NCI-H128 (cell line): ENCODE data around the gene PLPPR4.
"Not testable (repeated sequence)": the region's sequence is repeated elsewhere in the genome, so short reads cannot be mapped to it uniquely, and the experiment has no call there.

Experiments used
- DNase-seq: peaks from one replicate; lab custom pipeline; 2025; ENCODE audit not compliant: unreplicated experiment; lab: John Stamatoyannopoulos, UW

Gene PLPPR4

DNA sequence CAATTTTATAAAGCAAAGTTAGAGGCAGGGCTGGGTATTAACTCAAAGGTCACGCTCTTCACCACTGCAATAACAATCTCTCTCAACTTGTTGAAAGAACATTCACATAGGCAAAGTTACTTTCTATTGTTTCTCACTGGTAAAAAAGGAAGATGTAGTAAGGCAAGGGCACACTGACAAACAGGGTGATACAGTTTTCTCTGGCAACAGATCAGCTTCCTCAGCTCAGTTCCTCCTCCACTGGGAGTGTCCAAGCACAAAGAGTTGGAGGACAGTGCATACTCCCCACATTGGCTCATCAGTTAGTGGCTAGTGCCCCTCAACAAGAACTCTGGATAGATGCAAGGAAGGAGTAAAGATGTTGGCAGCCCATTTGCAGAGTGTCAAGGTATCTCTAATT lies 3.7 kb downstream of the PLPPR4 start:
- no peak for DNase-seq

DNA sequence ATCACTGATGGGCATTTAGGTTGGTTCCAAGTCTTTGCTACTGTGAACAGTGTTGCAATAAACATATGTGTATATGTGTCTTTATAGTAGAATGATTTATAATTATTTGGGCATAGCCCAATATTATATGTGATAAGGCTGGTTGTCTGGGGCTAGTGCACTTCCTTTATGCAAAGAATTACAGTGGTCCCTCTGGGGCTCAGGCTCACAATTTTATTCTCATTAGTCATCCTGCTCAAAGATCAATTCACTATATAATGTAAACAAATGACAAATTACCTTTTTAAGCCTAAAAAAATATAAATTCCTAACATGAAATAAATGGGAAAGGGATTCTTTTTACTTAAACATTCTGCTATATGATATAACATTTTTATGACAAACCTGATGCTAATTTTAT lies 5.0 kb downstream of the PLPPR4 start:
- DNase-seq = no peak

DNA sequence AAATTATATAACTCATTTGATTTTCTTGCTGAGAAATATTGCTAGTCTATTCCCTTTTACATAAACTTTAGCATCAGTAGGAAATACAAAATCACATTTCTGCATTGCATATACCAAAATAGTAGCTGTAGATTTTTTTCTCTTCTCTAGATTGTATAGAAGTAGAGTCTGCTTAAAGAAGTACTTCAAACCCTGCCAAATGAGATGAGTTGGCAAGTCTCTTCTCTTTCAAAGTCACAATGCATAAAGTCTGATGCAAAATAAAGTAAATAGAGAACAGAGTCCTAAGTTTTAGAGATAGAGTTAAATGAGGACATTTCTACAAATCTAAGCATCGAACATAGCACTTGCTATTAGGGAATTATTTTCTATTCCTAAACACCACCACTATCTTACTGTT lies 6.4 kb downstream of the PLPPR4 start:
- no peak for DNase-seq

DNA sequence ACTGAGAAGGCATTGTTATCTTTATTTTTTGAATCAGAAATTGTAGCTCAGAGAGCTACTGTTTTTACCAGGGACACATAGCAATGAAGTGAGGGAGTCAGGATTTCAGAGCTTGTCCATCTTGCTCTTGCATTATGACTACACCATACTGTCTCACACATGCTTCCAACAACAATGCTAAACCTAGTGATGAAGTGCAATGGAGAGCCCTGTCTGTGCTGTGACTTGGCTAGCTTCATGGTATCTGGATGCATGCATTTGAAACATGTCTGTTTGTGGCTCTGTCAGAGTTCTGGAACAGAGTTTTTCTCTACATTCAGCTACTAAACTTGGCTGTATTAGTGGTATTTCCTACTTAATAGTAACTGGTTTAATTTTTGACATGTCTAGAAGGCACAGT lies 7.0 kb downstream of the PLPPR4 start:
- no peak for DNase-seq

DNA sequence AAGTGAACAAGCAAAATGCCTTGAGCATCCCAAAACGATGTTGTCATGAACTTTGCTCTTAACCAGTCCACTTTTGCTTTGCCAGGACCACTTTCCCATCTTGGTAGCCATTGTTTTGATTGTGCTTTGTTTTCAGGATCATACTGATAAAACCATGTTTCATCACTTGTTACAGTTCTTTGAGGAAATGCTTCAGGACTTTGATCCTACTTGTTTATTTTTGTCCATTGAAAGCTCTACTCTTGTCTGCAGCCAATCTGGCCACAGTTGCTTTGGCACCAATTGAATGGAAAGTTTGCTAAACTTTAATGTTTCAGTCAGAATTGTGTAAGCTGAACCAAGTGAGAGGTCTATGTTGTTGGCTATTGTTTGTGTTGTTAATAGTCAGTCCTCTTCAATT lies 12.8 kb downstream of the PLPPR4 start:
- DNase-seq = no peak

DNA sequence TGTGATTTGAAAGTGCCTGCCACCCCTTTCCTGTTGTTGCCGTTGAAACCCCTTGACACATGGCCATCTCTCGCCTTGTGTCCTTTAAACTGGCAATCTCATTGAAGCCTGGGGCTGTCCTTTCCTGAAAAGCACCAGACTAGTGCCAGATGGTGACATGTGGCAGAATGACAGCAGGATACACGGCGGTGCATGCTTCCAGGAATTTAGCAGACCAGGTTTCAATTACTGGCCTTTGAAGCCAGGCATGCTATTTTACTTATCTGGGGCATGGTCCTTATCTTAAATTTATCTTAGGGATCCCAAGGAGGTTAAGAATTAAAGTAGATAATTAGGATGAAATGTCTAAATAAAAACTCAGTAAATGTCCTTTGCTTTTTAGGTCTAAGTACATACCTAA lies 15.2 kb downstream of the PLPPR4 start:
- DNase-seq = no peak

DNA sequence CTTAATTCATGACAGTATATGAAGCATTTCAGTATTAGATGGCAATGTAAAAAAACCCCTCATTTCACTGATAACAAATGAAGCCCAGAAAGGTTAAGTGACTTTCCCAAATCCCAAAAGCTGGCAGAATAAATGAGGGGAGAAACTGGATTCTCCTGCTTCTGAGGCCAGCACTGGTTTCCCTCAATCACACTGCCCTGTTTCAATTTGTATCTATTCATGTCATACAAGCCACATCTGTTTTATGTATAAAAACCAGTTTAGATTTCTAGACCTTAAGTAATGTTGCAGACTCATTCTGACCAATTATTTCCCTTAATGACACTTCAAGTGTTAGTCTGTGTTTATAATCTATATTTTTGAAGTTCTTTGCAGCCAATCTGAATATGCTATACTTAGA lies 16.8 kb downstream of the PLPPR4 start:
- DNase-seq = no peak

DNA sequence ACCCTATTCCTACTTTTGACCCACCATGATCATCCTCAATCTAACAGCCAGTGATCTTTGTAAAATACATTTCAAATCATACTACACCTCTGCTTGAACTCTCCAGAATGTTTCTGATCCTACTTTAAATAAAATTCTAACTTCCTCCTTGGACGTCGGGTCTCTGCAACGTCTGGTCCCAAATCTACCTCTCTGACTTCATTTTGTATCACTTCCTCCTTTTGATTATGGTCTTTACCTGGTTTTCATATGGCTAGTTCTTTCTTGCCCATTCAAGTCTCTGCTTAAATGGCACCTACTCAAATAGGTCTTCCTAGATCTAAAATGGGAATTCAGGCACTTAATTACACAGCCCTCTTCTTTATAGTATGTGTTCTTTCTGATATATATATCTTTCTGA lies 18.2 kb downstream of the PLPPR4 start:
- DNase-seq = no peak

DNA sequence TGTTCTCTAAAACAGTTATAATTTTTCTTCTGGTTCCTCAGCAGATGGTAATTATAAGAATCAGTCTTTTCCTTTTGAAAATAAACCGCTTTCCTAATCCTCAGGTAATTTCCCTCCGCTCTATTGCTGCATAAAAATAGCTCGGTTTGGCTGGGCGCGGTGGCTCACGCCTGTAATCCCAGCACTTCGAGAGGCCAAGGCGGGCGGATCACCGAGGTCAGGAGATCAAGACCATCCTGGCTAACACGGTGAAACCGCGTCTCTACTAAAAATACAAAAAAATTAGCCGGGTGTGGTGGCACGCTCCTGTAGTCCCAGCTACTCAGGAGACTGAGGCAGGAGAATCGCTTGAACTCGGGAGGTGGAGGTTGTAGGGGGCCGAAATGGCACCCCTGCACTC lies 19.2 kb downstream of the PLPPR4 start:
- not testable (repeated sequence) for DNase-seq

DNA sequence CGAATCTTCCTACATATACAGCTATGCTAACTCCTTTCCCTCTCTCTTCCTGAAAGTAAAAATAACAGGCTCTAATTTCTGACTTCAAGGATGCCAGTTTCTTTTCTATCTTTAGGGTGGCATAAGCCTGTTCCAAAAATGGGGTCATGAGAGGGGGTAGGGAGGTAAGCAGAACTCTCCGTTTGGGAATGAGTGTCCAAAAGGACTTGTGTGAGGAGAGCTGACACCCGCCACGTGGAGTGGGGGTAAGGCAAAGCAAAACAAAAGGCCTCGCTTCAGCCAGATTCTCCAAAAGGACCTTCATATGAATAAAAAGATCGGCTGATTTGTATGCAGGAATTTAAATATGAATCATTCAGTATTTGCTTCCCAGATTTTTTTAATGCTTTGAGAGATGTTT lies 28.6 kb downstream of the PLPPR4 start:
- no peak for DNase-seq

DNA sequence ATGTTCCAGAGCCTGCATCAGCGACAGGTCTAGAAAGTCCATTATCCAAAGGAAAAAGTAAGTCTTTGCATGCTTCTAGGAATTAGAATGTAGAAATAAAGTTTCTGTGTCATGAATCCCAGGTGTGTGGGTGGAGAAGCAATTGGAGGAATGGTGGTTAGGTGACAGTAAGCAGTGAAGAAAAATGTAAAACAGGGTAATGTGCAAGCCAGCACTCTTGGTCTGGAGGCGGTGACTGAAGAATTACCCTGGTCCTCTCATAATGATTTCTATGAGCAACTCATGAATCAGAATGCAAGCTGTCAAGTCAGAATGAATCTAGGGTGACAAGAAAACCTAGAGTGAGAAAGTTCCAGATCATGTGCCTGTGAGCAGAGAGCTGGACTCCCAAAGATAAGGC lies 33.6 kb downstream of the PLPPR4 start:
- no peak for DNase-seq

DNA sequence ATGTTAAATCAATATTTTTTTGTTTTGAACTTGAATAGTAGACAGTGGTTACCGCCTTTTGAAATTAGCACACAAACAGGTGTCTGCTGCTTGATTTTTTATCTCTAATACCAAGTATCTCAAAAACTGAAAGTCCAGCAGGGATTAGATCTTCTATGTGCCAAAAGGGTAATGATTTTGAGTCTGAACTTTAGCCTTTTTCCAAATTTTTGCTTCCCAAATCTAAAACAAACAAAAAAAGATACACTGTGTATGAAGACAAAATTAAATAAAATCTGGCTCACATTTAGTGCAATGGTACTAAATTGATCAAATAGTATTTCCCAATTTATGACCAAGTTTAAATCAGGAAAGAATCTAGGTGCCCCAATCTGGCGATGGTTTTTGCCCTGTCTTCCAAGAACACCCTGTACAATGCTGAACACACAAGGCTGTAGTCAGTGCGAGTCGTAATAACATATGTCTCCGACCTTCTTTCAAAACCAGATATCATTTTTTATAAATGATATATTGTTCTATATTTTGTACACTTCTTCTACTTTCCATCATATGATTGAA lies 40.5 kb downstream of the PLPPR4 start:
- no peak for DNase-seq

DNA sequence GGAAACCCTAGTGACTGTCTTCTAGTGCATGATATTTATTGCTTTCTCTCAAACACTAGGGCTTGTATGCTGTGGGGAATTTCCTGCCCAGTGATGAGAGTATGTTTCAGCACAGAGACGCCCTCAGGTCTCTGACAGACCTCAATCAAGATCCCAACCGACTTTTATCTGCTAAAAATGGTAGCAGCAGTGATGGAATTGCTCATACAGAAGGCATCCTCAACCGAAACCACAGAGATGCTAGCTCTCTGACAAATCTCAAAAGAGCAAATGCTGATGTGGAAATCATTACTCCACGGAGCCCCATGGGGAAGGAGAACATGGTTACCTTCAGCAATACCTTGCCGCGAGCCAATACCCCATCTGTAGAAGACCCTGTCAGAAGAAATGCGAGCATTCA lies 41.3 kb downstream of the PLPPR4 start:
- no peak for DNase-seq

DNA sequence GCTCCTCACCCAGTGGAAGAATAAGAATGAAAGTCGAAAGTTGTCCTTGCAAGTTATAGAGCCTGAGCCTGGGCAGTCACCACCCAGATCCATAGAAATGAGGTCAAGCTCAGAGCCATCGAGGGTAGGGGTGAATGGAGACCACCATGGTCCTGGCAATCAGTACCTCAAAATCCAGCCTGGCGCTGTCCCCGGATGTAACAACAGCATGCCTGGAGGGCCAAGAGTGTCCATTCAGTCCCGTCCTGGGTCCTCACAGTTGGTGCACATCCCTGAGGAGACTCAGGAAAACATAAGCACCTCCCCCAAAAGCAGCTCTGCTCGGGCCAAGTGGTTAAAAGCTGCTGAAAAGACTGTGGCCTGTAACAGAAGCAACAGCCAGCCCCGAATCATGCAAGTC lies 41.8 kb downstream of the PLPPR4 start:
- DNase-seq = no peak

DNA sequence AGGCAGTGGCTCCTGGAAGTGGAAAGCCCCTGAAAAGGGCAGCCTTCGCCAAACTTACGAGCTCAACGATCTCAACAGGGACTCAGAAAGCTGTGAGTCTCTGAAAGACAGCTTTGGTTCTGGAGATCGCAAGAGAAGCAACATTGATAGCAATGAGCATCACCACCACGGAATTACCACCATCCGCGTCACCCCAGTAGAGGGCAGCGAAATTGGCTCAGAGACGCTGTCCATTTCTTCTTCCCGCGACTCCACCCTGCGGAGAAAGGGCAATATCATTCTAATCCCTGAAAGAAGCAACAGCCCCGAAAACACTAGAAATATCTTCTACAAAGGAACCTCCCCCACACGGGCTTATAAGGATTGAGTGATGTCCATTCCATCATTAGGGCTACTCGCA lies 42.4 kb downstream of the PLPPR4 start:
- DNase-seq = no peak

DNA sequence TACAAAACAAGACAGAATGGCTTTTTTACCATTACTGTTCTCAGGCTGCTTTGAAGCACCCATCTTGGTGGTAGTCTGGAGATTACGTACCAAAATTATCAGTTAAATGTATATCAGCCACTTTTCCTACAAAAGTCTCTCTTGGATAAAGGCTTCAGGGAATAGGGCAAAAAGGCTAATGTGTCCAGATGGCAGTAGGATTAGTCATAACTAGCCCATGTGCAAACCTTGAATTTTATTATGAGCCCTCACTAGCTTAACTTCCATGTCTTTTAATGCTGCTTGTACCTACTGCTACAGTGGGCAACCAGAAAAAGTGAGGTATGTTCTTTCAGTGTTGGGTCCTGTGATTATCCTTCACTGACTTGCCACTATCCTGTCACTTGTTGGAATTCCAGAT lies 51.0 kb downstream of the PLPPR4 start:
- DNase-seq = no peak

DNA sequence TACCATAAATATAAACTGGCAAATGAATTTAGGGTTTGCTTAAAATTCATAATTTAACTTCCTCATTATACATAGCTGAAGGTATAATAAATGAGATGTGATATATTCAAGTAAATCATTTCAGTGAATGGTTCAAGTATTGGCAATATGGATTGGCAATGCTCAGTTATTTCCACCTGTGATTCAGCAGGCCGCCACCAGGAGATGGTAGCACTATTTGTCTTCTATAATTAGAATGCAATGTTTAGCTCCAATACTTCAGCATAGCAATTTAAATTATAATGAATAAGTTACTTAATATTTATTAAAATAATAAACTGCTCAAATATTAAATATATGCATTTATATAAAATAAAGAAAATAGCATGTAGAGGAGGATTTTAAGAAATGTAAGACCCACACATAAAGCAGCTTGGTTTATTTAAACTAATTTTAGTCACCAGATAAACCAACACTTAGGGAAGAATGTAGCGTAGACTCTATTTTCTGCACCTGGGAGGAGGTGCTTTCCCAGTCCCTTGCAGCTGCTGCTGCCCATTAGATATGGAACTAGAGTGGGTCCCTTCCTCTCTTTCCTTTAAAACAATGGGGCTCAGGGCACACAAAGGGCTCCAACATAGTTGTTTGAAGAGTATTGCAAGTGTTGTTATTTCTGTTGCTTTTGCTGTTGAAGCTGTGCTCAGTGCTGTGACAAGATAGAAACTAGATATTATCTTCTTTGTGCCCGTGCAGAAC lies 62.1 kb downstream of the PLPPR4 start:
- DNase-seq = no peak

DNA sequence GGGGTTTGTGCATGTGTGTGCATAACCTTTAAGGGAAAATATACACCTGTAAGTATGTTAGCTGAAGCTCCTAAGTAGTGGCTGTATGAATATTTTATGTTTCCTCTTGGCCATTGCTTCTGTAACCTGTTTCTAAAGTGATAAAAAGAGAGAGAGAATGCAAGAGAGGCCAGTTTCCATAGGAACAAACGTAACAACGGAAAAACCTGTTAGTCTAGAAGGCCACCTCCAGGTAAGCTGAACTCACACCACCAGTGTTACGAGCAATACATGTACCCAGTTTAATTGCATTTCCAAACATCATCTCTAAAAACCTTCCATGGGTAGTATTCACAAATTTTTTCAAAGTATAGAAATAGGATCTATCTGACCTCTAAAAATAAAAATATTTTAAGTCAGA lies 63.1 kb downstream of the PLPPR4 start:
- DNase-seq = no peak

DNA sequence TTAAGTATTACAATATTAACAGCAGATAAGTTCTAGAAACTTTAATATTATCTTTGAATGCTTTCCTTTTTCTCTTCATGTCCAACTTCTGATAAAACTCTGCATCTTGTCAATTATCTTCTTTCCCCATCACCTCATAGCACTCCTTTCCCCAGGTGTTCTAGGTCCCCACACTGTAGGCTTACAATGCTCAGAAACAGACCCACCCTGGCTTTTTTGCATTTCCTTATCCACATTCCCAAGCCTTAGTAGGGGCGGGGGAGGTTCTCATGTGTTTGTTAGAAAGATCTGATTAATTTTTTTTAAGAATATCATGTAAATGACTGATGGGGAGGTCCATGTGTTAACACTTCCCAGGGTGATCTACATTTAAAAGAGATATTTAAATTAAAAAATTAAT lies 63.9 kb downstream of the PLPPR4 start:
- no peak for DNase-seq

DNA sequence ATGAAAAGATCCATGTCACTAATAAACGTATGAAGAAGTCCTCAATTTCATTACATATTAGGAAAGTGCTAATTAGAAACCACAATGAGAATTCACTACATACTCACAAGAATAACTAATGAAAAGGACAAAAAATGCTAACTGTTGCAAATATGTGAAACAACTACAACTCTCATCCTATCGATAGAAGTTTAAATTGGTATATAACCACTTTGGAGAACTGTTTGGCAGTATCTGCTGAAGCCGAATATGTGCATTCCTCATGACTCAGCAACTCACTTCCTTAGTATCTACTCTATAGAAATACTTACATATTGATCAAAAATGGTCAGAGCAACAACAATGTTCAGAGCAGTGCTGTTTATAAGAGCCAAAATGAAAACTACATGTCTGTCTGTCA lies 66.8 kb downstream of the PLPPR4 start:
- DNase-seq = no peak

DNA sequence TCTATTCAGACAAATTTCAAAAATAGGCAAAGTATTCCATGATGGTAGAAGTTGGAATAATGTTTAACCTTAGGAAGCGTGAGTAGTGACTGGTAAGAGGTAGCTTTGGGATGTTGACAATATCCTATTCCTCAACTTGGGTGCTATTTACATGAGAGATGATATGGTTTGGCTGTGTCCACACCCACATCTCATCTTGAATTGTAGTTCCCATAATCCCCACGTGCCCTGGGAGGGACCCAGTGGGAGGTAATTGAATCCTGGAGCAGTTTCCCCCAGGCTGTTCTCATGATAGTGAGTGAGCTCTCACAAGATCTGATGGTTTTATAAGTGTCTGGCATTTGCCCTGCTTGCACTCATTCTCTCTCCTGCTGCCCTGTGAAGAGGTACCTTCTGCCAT lies 67.3 kb downstream of the PLPPR4 start:
- no peak for DNase-seq

DNA sequence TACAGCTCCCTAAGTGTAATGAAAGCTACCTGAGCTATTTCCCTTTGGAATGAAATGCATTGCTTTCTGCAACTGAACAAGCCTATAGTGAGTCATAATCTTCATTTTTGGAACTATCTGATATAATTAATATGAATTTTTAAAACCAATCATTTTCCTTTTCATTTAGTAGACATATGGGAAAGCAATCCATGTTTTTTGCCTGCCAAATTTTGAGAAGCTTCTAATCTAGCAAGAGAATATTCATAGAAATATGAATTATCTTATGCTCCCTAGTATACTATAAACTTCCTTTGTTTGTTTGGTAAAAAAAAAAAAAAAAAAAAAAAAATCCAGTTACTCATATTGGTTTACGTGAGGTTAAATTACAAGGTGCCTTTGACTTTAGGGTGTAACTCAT lies 68.3 kb downstream of the PLPPR4 start:
- DNase-seq = no peak

DNA sequence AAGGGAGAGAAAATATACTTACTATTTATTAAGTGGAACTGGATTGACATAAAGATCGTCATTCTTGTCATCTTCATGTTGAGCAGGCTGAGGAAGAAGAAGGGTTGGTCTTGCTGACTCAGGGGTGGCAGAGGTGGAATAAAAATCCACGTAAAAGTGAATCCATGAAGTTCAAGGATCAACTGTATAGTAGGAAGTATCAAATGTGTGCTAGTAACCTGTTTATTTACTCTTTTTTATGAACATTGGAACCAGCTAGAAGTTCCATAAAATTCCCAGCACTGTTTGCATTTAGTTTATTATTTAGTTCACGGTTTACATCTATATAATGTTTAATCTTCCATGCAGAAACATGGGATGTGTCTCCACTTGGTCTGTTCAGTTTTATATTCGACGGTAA lies 70.7 kb downstream of the PLPPR4 start:
- no peak for DNase-seq
